Suppressor macrophage treated with lipopolysaccharide for 4 hours (primary cell): ENCODE data around the gene CRELD2.

Experiments used
- DNase-seq: peaks from one replicate; pipeline ENCODE4 v3.0.0-alpha.2; 2020

Gene CRELD2

DNA sequence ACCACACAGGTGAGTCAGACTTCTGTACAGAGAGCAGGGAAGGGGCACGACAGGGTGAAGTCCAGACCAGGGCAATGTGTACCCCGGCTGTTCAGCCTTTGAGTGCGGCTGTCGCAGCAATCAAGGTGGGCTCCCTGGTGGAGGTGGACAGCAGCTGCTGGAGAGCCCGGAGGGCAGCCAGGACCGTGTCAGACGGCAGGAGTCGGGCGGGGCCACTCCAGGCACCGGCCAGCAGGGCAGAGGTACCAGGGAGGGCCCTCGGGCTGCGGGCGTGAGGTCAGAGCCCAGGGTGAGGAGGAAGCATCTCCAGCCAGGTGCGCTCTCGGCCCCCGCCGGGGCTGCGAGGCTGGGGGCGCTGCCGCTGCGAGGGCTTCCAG is 41.3 kb downstream of the CRELD2 start:
- peak; percentile 25 for DNase-seq

DNA sequence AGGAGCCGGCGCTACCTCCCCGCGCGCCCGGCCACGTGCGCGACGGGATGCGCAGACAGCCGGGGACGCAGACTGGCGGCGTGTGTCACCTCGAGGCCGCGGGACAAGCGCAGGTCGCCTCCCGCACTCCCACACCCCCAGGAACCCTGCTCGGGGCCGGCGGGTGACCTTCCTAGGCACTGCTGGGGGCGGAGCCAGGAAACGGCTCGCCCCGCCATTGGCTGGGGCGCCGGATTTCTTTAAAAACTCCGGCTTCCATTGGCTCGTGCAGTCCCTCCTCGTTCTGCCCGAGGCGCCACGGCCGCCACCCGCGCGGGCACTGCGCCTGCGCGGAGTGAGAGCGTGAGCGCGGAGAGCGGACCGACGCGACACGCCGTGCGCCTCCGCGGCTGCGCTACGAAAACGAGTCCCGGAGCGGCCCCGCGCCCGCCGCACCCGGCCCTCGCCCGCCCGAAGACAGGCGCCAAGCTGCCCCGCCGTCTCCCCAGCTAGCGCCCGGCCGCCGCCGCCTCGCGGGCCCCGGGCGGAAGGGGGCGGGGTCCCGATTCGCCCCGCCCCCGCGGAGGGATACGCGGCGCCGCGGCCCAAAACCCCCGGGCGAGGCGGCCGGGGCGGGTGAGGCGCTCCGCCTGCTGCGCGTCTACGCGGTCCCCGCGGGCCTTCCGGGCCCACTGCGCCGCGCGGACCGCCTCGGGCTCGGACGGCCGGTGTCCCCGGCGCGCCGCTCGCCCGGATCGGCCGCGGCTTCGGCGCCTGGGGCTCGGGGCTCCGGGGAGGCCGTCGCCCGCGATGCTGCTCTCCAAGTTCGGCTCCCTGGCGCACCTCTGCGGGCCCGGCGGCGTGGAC is 41.9 kb downstream of the CRELD2 start, which contains the start of gene PIM3:
Gene PIM3, plus strand, starts transcription at position 614 of the 846 bp plus-strand sequence. Its CDS starts 176 bp downstream, at position 790.
- DNase-seq: peak; percentile 99

DNA sequence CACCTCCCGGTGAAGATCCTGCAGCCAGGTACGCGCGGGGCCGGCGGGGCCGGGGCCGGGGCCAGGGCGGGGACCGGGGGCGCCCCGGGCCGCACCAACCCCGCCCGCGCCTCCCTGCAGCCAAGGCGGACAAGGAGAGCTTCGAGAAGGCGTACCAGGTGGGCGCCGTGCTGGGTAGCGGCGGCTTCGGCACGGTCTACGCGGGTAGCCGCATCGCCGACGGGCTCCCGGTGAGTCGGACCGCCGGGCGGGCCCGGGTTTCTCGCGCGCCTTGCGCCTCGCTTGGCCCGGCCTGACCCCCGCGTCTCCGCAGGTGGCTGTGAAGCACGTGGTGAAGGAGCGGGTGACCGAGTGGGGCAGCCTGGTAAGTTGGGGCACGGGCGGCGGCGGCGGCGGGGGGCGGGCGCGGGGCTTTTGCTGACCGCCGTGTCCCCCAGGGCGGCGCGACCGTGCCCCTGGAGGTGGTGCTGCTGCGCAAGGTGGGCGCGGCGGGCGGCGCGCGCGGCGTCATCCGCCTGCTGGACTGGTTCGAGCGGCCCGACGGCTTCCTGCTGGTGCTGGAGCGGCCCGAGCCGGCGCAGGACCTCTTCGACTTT is 42.7 kb downstream of the CRELD2 start:
- DNase-seq: peak; percentile 65

DNA sequence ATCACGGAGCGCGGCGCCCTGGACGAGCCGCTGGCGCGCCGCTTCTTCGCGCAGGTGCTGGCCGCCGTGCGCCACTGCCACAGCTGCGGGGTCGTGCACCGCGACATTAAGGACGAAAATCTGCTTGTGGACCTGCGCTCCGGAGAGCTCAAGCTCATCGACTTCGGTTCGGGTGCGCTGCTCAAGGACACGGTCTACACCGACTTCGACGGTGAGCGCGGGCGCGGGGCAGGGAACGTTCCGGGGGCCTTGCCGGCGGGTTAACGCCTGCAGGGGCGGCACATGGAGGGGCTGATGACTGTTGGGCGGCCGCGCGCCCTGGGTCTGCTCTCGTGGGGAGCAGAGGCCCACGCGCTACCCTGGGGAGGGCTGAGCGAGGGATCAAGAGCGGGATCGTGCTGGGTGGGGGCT is 43.2 kb downstream of the CRELD2 start:
- no peak for DNase-seq

DNA sequence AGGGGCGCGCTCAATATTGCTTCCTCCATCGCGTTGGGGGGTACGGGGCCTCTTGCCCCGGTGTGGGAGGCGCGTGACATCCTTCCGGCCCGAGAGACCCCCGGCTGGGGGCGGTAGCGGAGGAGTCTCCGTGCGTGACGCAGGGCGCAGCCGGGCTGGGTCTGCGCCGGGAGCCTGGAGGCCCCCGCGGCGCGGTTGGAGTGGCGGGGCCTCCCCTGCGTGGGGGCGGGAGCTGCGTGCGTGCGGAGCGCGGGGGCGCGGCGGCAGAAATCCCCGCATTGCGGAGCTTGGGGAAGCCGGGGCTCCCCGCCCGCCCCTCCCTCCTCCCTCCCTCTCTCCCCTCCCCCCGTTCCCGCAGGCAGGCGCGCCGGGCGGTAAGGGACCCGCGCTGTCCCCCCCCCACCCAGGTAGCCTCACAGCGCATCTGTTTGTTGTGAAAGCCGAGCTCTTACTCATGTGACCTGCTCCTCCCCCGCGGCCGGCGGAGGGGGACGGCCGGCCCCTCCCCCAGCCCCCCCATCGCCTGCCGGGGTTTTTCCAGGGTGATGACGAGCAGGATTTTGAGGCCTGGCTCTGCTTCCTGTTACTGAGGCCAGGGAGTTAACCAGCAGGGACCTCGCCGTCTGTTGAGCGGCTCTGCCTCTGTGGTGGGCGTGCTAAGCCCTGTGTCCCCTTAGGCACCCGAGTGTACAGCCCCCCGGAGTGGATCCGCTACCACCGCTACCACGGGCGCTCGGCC is 43.7 kb downstream of the CRELD2 start:
- peak; percentile 96 for DNase-seq

DNA sequence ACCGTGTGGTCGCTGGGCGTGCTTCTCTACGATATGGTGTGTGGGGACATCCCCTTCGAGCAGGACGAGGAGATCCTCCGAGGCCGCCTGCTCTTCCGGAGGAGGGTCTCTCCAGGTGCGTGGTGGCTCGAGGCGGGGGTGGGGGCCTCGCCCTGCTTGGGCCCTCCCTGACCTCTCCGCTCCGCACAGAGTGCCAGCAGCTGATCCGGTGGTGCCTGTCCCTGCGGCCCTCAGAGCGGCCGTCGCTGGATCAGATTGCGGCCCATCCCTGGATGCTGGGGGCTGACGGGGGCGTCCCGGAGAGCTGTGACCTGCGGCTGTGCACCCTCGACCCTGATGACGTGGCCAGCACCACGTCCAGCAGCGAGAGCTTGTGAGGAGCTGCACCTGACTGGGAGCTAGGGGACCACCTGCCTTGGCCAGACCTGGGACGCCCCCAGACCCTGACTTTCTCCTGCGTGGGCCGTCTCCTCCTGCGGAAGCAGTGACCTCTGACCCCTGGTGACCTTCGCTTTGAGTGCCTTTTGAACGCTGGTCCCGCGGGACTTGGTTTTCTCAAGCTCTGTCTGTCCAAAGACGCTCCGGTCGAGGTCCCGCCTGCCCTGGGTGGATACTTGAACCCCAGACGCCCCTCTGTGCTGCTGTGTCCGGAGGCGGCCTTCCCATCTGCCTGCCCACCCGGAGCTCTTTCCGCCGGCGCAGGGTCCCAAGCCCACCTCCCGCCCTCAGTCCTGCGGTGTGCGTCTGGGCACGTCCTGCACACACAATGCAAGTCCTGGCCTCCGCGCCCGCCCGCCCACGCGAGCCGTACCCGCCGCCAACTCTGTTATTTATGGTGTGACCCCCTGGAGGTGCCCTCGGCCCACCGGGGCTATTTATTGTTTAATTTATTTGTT is 44.6 kb downstream of the CRELD2 start:
- peak; percentile 12 for DNase-seq

DNA sequence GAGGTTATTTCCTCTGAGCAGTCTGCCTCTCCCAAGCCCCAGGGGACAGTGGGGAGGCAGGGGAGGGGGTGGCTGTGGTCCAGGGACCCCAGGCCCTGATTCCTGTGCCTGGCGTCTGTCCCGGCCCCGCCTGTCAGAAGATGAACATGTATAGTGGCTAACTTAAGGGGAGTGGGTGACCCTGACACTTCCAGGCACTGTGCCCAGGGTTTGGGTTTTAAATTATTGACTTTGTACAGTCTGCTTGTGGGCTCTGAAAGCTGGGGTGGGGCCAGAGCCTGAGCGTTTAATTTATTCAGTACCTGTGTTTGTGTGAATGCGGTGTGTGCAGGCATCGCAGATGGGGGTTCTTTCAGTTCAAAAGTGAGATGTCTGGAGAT is 45.2 kb downstream of the CRELD2 start:
- no peak for DNase-seq

DNA sequence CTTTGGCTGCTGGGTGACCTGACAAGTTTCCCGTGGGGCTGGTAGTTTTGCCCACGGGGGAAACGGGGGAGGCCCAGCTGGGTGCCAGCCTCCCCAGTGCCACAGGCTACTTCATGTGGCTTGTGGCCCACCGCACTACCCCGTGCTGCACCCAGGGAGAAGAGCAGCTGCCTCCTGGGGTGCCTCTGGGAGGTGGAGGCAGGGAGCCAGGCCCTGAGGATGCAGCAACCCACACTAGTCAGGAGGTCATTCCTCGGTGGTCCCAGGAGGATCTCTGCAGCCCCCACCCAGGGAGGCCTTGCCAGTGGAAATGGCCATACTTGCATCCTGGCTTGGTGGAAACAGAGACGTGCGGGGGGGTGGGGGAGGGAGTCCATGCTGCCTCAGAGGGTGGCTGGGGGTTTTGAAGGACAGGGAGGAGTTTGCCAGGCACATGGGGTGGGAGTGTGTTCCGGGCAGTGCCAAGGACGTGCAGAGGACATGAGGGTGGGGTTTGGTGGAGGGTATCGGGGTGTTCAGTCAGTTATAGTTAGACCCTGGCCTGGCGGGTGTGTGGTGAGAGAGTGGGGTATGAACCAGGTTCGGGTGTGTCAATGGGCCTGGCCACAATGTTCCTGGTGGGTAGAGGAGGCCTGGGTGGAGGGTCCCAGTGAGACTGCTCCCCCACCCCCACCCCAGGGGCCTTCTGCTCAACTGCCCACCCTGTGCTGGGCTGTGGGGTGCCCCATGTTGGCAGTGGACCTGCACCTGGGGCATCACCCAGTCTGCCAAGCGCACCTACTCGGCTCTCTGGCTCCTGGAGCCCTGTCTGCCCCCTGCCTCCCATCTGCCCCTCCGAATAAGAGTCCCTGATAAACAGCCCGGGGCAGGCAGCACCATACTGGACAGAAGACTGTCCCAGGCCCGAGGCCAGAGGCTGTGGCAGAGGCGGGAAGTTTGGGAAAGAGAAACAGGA is 46.0 kb downstream of the CRELD2 start:
- DNase-seq: no peak

DNA sequence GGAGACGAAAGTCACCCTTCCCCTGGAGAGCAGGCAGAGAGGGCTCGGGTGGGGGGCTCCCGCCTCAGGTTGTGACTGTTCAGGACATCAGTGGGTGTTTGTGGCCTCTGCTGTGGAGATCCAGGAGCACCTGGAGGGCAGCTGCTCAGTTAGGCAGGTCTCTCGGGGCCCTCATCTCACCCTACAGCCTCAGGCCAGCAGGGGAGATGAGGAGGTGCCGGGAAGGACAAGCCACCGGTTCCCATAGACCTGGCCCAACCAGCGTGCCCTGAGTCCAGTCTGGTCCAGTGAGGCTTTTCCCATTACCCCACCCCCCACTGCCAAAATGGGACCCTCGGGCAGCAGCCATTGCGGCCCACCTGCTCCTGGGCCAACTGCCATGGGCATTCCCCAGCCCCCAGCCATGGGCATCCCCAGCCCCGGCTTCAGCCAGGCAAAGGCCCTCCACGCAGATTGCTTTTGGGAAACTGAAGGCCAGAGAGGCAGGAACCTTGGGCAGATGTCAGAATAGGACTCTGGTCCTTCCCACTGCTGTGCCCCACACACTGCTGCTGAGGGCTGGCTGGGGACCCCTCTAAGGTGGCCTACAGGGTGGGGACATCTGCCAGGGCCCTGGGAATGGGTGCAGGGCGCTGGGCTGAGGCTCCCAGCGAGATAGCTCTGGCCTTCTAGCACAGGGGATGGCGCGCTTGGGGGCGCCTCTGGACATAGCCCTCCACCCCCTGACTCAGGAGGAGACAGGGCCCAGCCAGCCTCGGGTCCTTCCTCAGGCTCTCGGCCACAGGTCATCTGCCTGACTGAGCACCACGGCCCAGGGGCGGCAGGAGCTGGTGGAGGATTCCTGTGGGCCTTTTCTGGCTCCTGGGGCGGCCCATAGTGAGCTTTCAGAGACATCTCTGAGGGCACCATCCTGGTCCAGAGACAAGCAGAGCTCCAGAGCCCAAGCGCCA is 46.9 kb downstream of the CRELD2 start:
- peak; percentile 33 for DNase-seq

DNA sequence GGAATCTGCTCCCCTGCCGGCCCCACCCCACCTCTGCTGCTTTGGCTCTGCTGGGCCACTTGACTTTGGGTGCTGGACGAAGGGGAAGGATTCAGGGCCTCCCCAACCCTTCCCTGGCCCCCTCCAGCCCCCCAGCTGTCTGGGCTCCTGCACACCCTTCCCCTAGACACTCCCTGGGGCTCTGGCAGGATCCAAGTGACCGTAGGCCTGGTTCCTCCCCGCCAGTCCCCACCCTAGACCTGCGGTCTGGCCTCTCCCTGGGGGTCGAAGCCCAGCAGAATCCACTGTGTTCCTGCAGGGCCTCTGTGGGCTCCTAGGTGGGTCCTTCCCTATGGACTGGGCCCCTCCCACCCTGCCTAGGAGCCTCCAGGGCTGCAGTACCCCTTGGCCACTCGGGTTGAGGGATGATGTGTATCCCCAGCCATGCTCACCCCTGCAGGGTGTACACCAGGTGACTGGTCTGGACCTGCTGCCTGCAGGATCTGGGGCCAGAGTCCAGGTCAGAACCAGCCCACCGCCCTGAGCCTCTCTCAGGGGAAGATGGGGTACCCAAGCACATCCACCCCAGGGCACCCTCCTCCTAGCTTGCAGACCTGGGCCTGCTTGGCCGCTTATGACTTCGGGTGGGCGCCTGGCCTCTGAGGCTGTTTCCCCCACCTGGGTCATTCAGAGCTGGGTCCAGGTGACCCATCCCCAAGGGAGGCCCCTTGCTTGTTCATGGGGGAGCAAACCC is 47.8 kb downstream of the CRELD2 start:
- DNase-seq: peak; percentile 55

DNA sequence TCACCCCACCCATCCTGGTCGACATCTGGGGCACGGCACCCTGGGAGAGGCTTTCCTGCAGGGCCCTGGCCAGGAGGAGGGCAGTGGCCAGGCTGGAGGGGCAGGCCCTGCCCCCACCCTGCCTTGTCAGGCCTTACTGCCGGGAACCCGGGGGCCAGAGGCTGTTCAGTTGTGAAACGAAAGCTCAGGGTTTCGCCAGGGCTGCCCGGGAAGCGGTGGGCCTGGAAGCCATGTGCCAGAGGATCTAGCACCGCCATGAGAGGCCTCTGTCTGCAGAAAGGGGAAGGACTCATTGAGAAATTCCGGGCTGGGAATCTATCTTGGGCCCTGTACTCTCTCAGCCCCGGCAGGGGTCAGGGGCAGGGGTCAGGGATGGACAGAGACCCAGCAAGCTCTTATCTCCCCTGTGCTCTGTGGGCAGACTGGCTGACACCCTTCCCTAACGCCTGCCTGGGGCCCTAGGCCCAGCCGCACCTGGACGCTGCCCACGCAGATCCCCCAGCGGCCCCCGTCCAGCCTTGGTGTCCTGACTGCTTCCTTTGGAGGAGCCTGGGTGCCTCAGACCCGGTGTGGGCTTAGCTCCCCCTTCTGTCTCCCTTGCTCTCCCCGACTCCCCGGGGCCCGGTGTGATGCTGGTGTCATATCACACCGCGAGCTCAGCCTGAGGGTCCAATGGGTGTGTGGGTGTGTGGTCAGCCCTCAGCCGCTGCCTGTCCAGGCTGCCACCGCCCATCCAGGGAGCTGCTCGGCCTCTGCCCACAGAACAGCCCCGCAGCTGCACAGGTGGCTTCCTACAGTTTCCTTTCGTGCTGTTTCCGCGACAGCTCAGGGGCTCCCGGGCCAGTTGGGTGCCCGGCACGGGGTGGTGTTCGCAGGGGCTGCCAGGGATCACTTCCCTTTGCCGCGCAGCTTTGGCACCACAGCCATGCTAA is 48.6 kb downstream of the CRELD2 start:
- DNase-seq: peak; percentile 98

DNA sequence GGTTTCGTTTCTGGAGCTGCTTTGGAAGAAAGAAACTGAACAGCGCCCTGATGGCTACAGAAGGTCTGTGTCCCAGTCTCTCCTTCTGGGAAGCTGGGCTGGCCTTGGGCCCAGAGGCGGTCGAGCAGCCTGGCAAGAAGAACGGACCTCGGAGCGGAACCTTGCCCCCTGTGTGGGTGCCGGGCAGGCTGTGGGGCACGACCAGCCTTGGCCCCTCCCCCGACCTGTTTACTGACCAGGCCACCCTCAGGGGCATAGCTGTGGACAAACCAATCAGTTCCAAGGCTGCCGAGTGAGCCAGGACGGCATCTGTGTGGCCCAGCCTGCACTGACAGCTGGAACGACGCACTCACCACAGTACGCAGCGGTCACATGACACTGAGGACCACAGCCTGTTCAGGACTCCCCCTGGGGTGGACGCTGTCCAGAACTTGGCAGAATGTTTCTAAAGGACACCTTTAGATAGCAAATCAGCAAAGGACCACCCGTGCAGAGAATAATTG is 49.3 kb downstream of the CRELD2 start:
- DNase-seq: no peak

DNA sequence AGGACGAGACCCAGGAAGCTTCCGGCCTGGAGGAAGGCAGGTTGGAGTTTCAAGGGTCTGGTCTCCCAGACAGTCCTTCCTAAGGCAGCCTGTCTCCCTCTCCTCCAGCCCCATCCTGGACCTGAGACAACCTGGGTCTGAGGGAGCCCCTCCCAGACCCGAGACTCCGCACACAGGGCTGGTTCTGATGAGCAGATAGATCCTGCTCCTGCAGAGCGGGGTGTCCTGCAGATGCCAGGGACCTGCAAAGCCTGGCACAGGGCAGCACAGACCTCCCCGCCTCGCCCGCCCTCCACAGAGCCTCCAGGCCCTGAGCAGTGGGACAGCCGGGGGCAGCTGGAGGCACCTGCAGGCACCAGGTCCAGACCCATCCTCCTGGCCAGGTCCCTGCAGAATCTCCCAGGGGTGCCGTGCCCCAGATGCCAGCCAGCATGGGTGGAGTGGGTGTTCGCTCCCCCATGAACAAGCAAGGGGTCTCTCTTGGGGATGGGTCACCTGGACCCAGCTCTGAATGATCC is 49.9 kb downstream of the CRELD2 start:
- DNase-seq: peak; percentile 23

DNA sequence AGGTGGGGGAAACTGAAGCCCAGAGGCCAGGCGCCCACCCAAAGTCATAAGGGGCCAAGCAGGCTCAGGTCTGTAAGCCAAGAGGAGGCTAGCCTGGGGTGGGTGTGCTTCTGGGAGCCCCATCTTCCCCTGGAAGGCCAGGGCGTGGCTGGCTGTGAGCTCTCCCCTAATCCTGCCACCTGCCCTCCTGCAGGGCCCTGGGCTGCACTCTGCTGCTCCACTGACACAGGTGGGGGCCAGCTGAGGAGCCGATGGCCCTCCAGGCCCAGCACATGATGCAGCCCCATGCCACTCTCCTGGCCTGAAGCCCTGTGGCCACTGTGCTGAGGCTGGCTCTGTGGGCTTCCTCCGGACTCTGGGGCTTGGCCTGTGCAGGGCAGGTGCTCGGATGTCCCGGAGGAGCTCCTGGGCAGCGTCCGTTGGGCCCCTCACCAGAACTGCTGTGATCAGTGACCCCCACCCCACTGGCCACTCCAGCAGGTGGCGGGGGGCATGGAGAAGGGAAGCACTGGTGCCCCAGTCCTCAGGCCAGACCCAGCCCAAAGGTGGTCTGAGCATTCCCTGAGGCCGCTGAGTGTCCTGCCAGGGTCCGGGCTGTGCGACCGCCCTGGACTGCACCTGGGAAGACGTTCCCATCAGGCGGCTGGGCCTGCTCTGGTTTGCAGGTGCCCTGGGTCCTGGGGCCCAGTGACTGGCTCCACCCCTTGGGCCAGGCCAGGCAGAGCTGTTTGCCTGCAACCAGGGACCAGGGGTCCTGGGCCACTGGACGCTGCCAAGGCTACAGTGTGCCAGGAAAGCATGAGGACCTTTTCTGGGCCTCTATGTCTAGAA is 50.6 kb downstream of the CRELD2 start:
- peak; percentile 25 for DNase-seq

DNA sequence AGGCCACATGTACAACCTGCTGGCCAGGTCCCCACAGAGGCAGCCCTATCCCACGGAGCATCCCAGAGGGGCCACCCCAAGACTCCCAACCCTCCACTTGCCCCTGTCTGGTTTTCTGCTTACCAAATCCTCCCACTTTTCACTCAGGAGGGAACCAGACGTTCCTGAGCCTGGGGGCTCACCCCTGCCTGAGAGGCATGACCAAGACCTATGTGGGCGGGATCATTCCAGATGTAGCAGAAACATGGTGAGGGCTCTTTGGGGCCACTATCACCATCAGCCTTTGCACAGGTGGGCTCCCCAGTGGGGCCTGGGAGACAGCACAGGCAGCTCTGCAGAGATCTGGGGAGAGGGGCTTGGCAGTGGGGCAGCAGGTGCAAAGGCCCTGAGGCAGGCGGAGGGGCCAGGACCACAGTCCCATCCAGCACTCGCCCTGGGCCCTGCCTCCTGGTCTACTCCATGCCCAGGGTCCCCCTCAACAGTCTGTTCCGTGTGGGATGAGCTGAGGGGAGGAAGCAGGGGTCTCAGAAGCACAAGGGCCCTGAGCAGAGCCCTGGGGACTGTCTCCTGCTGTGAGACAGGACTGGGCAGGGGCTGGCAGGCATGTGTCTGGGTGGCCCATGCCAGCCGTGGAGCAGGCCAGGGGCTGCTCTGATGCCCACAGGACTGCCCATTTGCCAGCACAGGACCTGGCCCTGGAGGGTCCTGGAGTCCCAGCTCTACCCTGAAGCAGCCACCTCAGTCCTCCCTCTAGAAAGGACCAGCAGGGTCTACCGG is 51.5 kb downstream of the CRELD2 start:
- DNase-seq: peak; percentile 24
